Activated T-cell treated with anti-CD3 and anti-CD28 coated beads for 24 hours (primary cell): ENCODE data around the gene SIGLEC1.

Source experiments
- DNase-seq: peaks from one replicate; pipeline ENCODE4 v3.0.0-alpha.2; 2020; ENCODE audit warnings: low read depth

Gene SIGLEC1

GRCh38 chr20:3699037-3699436, 13.4 kb downstream of the SIGLEC1 start:
- DNase-seq = no peak

GRCh38 chr20:3698591-3699001, 13.8 kb downstream of the SIGLEC1 start:
- no peak for DNase-seq

DNA sequence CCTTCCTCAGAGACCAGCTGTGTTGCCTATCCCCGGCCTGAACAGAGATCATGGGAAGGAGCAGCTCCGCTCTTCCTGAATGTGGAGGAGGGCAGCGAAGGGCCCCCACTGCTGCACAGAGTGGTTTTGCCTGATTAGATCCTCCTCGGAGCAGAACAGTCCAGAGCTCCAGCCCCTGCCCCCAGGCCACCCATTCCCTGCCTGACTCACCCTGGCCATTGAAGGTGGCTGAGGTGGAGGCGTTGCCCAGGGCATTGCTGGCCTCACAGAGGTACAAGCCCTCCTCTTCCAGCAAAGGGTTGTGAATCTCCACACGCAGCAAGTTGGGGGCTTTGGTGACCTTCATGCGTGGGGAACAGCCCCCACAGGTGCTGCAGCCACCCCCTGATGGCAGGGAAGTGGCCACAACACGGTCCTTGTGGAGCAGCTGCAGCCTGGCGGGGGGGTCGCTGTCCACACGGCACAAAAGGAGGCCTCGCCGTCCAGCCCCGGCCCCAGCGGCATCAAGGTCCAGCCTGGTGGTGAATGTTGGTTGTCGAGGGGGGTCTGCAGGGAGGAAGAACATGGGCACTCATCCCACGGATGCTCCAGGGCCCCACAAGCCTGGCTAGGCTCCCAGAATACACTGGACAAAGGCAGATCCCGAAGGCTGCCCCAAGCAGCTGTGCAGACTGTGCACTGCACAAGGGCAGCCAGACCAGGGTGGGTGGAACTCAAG, 14.7 kb downstream of the SIGLEC1 start:
- DNase-seq = no peak

DNA sequence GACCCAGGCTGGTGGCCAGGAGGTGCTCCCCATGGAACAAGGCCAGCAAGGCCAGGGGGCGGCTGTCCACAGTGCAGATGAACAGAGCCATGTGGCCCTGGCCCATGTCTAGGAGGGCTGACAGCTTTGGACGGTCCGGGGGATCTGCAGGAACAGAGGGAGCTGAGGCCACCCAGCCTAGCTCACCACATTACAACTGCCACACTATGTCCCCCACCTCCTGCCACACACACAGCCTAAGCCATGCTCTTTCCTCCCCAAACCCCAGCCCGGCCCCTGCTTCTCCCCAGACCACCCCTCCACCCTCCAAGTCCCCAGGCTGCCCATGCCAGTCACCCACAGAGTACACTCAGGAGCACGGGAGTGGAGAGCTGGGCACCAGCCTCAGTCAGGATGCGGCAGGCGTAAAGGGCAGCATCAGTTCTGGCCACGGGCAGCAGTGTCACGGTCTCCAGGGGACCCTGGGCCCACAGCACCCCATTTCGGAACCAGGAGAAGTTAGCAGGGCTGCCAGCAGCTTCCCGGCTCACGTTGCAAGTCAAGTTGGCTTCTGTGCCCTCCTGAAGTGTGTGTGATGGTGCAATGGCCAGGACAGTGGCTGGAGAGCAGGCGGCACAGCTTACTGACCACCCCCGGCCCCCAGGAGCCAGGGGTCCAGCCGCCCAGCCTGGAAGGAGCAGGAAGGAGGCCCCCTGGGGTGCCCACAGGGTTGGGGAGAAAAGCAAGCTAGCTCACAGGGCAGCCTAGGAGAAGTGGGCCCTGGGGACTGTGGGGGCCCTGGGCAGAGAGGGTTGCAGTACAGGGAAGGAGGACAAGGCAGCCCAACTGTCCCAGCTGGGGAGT, 15.4 kb downstream of the SIGLEC1 start:
- DNase-seq = no peak

GRCh38 chr20:3696200-3696599, 16.2 kb downstream of the SIGLEC1 start:
- no peak for DNase-seq

DNA sequence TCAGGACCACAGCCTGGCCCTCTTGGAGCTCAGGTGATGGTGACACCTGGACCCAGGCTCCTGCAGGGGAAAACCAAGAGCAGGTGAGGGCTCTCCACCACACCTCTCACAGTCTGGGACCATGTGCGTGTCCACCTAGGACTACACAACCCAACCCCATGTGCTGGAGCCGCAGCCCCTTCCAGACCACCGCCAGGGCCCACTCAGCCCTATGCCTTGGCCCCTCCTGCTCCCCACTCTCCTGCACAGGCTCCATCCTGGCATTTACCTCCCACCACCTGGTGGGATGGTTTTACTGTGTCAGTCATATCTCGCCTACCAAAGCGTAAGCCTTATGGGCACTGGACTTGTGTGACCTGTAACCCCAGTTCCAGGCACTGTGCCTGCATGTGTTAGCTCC, 17.5 kb downstream of the SIGLEC1 start:
- no peak for DNase-seq

DNA sequence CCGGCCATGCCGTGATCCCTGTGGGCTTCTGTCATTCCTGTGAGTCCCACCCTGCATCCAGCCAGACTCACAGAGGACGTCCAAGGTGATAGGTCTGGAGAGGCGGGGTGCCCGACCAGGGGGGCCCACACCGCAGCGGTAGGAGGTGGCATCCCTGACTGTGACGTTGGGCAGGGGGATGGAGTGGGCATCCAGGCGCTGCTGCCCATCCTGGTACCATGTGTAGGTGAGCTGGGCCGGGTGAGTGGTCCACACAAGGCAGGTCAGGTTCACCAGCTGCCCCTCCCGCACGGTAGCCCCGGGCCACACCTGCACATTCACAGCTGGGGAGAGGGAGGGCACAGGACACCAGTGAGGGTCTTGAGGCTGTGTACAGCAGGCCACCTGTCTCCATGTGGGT, 19.0 kb downstream of the SIGLEC1 start:
- no peak for DNase-seq

DNA sequence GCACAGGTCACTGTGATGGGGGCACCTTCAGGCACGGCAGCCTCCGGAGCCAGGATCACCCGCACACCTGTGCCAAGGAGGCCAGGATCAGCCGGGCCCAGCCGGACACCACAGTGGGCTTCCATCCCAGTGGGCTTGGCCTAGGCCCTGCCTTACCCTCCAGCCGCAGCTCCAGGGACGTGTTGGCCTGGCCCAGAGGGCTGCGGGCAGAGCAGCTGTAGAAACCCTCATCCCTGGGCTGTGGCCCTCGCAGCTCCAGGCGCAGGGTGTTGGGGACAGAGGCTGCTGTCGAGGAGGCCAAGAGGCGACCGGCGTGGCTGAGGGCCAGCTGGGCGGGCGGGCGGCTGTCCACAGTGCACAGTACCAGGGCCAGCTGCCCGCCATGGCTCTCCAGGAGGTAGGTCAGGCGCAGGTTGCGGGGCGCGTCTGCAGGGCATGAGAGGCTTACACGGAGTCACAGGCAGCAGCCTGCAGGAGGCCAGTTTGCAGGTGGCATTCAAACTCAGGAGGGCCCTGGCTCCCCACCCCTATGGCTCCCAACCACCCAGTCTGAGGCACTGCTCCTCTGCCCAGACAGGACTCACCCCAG, 19.6 kb downstream of the SIGLEC1 start:
- no peak for DNase-seq

GRCh38 chr20:3691897-3692296, 20.5 kb downstream of the SIGLEC1 start:
- no peak for DNase-seq

DNA sequence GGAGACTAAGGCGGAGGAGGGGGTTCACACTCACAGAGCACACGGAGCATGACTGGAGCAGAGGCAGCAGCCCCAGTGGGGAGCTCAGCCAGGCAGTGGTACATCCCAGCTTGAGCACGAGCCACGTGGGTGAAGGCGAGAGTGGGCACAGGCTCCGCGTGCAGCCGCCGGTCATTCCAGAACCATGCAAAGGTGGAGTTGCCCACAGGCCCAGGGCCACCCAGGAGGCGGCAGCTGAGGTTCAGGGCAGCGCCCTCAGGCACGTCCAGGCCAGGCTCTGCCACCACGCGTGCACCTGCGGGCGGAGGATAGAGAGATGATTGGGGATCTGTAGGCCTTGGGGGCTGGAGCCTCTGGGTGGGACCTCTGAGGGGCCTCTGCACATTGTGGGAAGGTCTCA, 21.1 kb downstream of the SIGLEC1 start:
- DNase-seq = no peak

DNA sequence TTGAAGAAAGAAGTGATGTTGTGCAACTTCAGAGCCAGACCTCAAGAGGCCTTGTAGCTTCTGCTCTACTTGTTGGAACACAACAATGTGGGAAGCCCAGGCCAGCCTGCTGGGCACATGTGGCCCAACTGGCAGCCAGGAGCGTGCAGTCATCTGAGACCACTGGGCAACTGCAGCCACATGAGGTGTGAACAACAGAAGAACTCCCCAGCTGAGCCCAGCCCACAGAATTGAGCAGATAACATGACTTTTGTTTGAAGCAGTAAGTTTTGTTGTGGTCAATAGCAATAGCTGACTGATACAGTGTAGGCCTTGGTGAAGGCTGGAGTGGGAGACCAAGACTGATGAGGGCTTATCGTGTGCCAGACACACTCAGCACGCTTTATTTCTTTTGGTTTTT, 22.0 kb downstream of the SIGLEC1 start:
- no peak for DNase-seq

DNA sequence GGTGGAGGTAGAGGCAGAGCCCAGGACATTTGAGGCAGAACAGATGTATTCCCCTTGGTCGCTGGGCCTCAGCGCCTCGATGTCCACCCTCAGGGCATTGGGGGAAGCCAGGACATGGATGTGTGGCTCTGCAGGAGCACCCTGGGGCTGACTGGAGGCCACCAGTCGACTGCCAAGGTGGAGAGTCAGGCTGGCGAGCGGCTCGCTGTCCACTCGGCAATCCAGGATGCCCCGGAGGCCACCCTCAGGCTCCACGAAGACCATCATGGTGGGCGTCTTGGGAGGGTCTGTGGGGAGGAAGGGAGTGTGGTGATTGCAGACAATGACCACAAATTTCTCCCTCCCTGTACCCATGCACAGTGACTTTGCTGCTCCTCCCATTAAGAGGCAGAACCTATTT, 22.4 kb downstream of the SIGLEC1 start:
- DNase-seq = no peak

DNA sequence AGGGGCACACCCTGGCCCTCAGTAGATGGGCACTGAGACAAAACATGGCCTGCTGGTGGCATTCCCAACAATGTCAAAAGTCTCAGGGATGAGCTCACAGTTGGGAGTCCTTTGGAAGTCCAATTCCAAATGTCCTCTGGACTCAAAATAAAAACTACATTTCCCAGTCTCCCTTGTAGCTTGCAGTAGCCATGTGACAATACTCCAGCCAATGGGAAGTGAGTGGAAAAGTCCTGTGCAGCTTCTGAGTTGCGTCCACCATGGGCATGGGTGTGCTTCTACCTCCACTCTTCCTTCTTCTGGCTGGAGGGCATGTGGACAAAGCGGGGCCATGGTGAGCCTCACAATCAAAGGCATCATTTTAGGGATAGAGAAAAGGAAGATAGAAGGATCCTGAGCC, 24.7 kb downstream of the SIGLEC1 start:
- no peak for DNase-seq

- DNase-seq = no peak
These were observed 25.5 kb downstream of the SIGLEC1 start for GRCh38 chr20:3686867-3687321.

- DNase-seq = no peak
These were observed 26.0 kb downstream of the SIGLEC1 start for GRCh38 chr20:3686421-3686820.

- DNase-seq = no peak
These were observed 27.1 kb downstream of the SIGLEC1 start for GRCh38 chr20:3685341-3685740.

- DNase-seq = no peak
These were observed 30.2 kb downstream of the SIGLEC1 start, which contains the start of gene ADAM33 for GRCh38 chr20:3681931-3682781. ADAM33 (minus strand) TSS chr20:3682010; CDS start chr20:3682004, 6 bp downstream.

DNA sequence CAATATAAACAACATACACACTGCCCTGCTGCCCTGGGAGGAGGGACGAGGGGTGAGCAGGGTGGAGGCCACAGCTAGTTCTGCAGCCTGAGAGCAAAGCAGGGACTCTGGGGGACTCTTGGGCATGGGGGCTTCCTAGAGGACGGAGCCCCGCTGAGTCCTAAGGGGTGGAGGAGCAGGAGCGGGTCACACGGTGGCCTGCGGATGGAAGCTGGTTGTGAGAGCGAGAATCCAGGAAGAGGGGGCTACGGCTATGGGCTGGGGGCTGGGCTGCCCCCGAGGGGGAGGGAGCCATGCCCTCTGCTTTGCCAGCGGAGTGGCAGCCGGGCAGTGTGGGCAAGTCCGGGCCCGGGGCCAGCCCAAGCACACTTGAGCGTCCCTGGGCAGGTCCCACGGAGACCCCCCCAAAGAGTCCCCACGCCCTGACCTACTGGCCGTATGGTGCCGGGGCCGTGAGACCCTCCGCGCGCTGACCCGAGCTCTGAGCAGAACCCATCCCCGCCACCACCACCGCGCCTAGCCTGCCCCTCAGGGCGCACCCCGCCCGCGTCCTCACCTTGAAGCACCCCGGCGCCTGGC, 31.0 kb downstream of the SIGLEC1 start:
- no peak for DNase-seq

- DNase-seq = no peak
These were observed 31.6 kb downstream of the SIGLEC1 start for GRCh38 chr20:3680701-3681351.

DNA sequence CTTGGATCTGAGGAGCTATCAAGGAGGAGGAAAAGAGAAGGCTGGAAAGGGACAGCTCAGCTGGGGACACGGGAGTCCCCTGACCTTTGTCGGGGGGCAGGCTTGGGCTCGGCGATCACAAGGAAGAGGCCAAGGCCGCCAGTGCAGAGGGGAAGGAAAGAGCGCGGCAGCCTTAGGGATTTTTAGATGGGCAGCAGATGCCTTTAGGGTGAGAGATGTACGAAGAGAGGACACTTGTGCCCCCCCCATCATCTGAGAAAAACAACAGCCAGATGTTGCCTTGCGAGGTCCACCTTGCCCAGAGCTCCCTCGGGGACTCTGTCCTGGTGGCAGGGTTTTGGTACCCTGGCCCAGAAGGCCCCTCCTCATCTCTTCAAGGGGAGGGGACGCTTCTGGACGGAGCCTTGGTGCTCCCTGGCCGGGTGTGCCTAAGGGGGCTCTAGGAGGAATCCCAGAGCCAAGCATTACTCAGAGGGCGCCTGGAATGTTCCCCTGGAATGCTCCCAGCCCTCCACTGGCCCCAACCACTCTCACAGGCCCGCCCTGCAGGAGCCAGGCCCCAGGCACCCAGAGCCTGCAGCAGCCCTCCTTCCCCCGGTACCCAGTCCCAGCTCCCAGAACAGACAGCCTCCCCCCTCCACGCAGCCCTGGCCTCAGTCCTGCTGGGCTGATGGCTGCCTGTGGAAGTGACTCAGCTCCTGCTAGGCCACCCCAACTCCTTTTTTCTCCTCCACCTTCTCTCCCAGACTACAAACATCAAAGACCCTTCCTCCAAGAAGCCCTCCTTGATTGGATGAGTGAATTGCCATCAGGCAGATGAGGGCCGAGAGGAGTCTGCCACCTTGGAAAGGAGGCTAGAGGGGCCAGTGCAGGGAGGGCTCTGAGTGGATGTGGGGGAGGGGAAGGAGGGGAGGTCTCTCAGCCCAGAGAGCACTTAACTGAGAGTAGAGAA, 32.4 kb downstream of the SIGLEC1 start:
- no peak for DNase-seq
